T-cell (primary cell): Measurements from ENCODE around the gene PLXNA1. TPM values are rescaled to one million over a fixed set of nuclear protein-coding genes. Genes with fewer than 3 reads are reported as not detected.

Experiments used
- ATAC-seq, 4 experiments: fragments of 200-7000 bp in 3 of 4; fragments of 150-1000 bp in 1 of 4; cut with Tn5 transposase; replicated peaks in 1 of 4; 1 replicate in 3 of 4; 2 replicates in 1 of 4; pipeline ENCODE4 v1.10.0; 2021; ENCODE audit warnings: moderate library complexity in 3 of 4, mild to moderate bottlenecking in 2 of 4, moderate number of reproducible peaks in 1 of 4
- CTCF ChIA-PET, 2 donors: fragments of 300-600 bp; sonication (Branson Sonifier 250); formaldehyde crosslinking; loops; one replicate each; lab custom pipeline; 2022; ENCODE audit warnings: antibody characterized with exemption in 2 of 2; lab: Charles Lee
- POLR2A ChIA-PET, 2 donors: fragments of 300-600 bp; sonication (Branson Sonifier 250); formaldehyde crosslinking; loops; one replicate each; lab custom pipeline; 2022; ENCODE audit warnings: antibody characterized with exemption in 2 of 2; lab: Charles Lee
- DNase-seq, 35 experiments: peaks; one replicate each; pipeline versions ENCODE4 v3.0.0 to v3.0.0-alpha.2; 2013 to 2023
- H3K27ac ChIP-seq: one replicate; pipeline ENCODE4 v1.5.1; 2013; ENCODE audit warnings: low read length
- H3K27me3 ChIP-seq, 2 experiments: replicated peaks in 1 of 2; 1 replicate in 1 of 2; 2 replicates in 1 of 2; pipeline versions ENCODE4 v1.6.1 to v1.7.0; 2013; ENCODE audit warnings: low read length in 1 of 2, mixed read lengths in 1 of 2; ENCODE audit not compliant: control insufficient read depth in 2 of 2, insufficient read depth in 2 of 2; ENCODE audit errors: extremely low read depth in 1 of 2
- H3K36me3 ChIP-seq, 2 donors: 1 replicate in 1 of 2; 2 replicates in 1 of 2; pipeline versions ENCODE4 v1.6.1 to v1.7.0; 2013; ENCODE audit warnings: low read length in 1 of 2; ENCODE audit not compliant: control insufficient read depth in 2 of 2, insufficient read depth in 1 of 2; ENCODE audit errors: extremely low read depth in 1 of 2
- H3K4me1 ChIP-seq, 2 experiments: 1 replicate in 1 of 2; 2 replicates in 1 of 2; pipeline versions ENCODE4 v1.6.1 to v1.7.0; 2013; ENCODE audit warnings: low read length in 2 of 2, mixed read lengths in 1 of 2; ENCODE audit not compliant: insufficient read depth in 2 of 2, control insufficient read depth in 1 of 2; ENCODE audit errors: extremely low read depth in 1 of 2
- H3K4me3 ChIP-seq, 2 donors: 1 replicate in 1 of 2; 2 replicates in 1 of 2; pipeline versions ENCODE4 v1.5.1 to v1.7.0; 2013; ENCODE audit warnings: mild to moderate bottlenecking in 2 of 2, low read length in 1 of 2, moderate library complexity in 1 of 2; ENCODE audit not compliant: control insufficient read depth in 1 of 2; ENCODE audit errors: extremely low read depth in 1 of 2
- H3K9me3 ChIP-seq: 2 replicates; pipeline ENCODE4 v1.7.0; 2013
- H3K27ac Mint-ChIP-seq, 2 donors: one replicate each; pipeline ENCODE4 v1.8.0; 2020 to 2021; ENCODE audit warnings: mild to moderate bottlenecking in 2 of 2, mixed read lengths in 2 of 2
- H3K27me3 Mint-ChIP-seq, 2 donors: one replicate each; pipeline ENCODE4 v1.8.0; 2021 to 2022; ENCODE audit warnings: mixed read lengths in 2 of 2
- H3K36me3 Mint-ChIP-seq: one replicate; pipeline ENCODE4 v1.8.0; 2021; ENCODE audit warnings: mixed read lengths
- H3K4me1 Mint-ChIP-seq, 3 donors: one replicate each; pipeline ENCODE4 v1.8.0; 2020 to 2022; ENCODE audit warnings: mixed read lengths in 3 of 3, mild to moderate bottlenecking in 1 of 3
- H3K4me3 Mint-ChIP-seq, 3 donors: one replicate each; pipeline ENCODE4 v1.8.0; 2020 to 2022; ENCODE audit warnings: mild to moderate bottlenecking in 3 of 3, mixed read lengths in 3 of 3, moderate library complexity in 3 of 3
- H3K9me3 Mint-ChIP-seq, 3 donors: one replicate each; pipeline ENCODE4 v1.8.0; 2020 to 2022; ENCODE audit warnings: mixed read lengths in 3 of 3
- WGBS: methylation state at CpG from one replicate; pipeline ENCODE4 v1.1.5; 2013; ENCODE audit warnings: missing lambda C conversion rate; ENCODE audit not compliant: insufficient coverage; 5-methylcytosine and 5-hydroxymethylcytosine counted together
- total RNA-seq, 35 experiments: library from RNA in 6 of 35; stranded (reverse) in 6 of 35; fragments of 120-200 nt in 1 of 35; gene quantifications; one replicate each; pipeline versions ENCODE4 v1.2.1 to v1.2.4 and lab custom pipeline; 2013 to 2026

PLXNA1 gene
- total RNA-seq, 5 donors from 2014 or later (not counting 1 experiment from before 2014, with no cell fraction given), result 10.9 to 16.9 (median 16.0) TPM

DNA sequence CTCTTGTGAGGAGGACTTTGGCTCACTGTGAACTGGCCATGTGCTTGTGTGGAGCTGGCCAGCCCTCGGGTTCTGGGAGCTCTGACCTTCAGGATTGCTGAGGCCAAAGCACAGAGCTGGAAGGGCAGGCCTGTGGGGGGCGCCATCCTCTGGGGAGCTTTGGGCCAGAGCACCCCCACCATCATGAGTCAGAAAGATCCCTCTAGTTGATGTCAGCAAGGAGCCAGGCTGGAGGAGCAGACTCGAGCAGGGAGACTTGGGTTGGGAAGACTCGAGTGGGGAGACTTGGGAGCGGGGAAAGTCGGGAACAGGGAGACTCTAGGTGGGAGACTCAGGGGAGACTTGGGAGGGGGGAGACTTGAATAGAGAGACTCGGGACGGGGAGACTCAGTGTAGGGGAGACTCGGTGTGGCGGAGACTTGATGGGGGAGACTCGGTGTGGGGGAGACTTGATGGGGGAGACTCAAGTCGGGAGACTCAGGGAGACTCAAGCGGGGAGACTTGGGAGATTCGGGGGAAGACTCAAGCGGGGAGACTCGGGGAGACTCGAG, 37.7 kb upstream of the PLXNA1 start:
- 95% methylated on average over 16 of the region's 17 CpGs for WGBS
- H3K4me3 Mint-ChIP-seq, result no peak overlapping the region

DNA sequence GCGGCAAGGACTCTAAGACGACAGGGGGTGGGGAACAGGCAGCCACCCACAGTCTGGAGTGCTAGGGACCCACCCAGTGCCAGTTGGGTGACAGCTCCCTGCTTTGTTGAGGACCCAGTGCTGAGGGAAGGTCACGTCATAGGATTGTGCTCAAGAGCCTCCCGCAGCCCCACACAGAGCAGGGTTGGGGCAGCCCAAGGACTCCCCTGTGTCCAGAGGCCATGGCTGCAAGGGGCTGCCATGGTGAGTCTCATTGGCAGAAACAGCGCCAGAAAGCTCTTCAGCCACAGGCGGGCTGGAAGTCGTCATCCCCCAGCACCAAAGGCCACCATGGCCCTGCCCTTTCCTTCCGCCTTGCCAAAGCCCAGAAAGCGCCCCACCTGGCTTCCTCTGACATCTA, 37.0 kb upstream of the PLXNA1 start:
- peaks cover 3 to 11% (median 5%) of the 10 kb centered on the region in 3 donors for H3K4me1 Mint-ChIP-seq
- 84% methylated on average over 7 of the region's 9 CpGs for WGBS
- no peak for DNase-seq
- H3K27ac Mint-ChIP-seq, result no peak overlapping the region
- Histone ChIP-seq H3K27me3 (no peaks in the 10 kb centered on the region), H3K4me3 (no peak overlapping the region), H3K4me1 (no peaks in the 10 kb centered on the region), H3K36me3 (no peaks in the 10 kb centered on the region), H3K27ac (no peak overlapping the region), H3K9me3 (no peaks in the 10 kb centered on the region)
- CTCF ChIA-PET, result no interaction called here
- POLR2A ChIA-PET, result no interaction called here
- H3K36me3 Mint-ChIP-seq, result peaks cover 16% of the 10 kb centered on the region
- no peaks in the 10 kb centered on the region for H3K27me3 Mint-ChIP-seq
- no peaks in the 10 kb centered on the region for H3K9me3 Mint-ChIP-seq
- ATAC-seq, result no peak
- H3K4me3 Mint-ChIP-seq, result no peak overlapping the region

More for the DNA sequence above, 37.7 kb upstream of the PLXNA1 start:
- DNase-seq (no peak), ATAC-seq (no peak)
- H3K27me3 Mint-ChIP-seq, result no peaks in the 10 kb centered on the region
- H3K9me3 Mint-ChIP-seq, result no peaks in the 10 kb centered on the region
- H3K4me1 Mint-ChIP-seq, result peaks cover 3 to 11% (median 5%) of the 10 kb centered on the region in 3 donors
- no peak overlapping the region for H3K4me3 ChIP-seq
- no peaks in the 10 kb centered on the region for H3K36me3 ChIP-seq
- no peak overlapping the region for H3K27ac ChIP-seq
- ChIA-PET POLR2A (no interaction called here), CTCF (no interaction called here)
- no peaks in the 10 kb centered on the region for H3K9me3 ChIP-seq
- no peaks in the 10 kb centered on the region for H3K27me3 ChIP-seq
- no peaks in the 10 kb centered on the region for H3K4me1 ChIP-seq
- peaks cover 16% of the 10 kb centered on the region for H3K36me3 Mint-ChIP-seq
- H3K27ac Mint-ChIP-seq, result no peak overlapping the region

DNA sequence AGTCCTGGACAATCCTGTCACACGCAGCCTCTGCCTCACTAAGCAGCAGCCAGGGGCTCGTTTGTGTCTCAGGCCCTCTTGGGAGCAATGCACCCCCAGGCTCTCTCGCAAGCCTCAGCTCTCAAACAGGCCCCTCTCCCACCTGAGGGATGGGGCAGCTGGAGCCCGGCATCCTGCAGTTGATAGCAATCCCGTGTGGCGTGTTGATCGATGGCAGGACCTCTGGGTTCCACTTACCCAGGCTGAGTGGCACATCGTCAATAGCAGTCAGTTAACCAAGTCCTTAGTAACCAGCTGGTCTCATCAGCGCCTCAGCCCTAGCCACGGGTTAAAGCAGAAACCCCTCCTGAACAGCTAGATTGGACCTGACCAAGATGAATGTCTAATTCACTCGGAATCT, 36.5 kb upstream of the PLXNA1 start:
- no peaks in the 10 kb centered on the region for H3K27me3 Mint-ChIP-seq
- DNase-seq, result no peak
- Histone ChIP-seq H3K4me1 (no peaks in the 10 kb centered on the region), H3K4me3 (no peak overlapping the region), H3K27me3 (no peaks in the 10 kb centered on the region), H3K36me3 (no peaks in the 10 kb centered on the region), H3K9me3 (no peaks in the 10 kb centered on the region), H3K27ac (no peak overlapping the region)
- ATAC-seq, result no peak
- H3K27ac Mint-ChIP-seq, result no peak overlapping the region
- H3K4me1 Mint-ChIP-seq, result peaks cover 3 to 11% (median 5%) of the 10 kb centered on the region in 3 donors
- 88% methylated on average over 9 of the region's 11 CpGs for WGBS
- ChIA-PET CTCF (no interaction called here), POLR2A (no interaction called here)
- H3K9me3 Mint-ChIP-seq, result no peaks in the 10 kb centered on the region
- no peak overlapping the region for H3K4me3 Mint-ChIP-seq
- peaks cover 16% of the 10 kb centered on the region for H3K36me3 Mint-ChIP-seq

DNA sequence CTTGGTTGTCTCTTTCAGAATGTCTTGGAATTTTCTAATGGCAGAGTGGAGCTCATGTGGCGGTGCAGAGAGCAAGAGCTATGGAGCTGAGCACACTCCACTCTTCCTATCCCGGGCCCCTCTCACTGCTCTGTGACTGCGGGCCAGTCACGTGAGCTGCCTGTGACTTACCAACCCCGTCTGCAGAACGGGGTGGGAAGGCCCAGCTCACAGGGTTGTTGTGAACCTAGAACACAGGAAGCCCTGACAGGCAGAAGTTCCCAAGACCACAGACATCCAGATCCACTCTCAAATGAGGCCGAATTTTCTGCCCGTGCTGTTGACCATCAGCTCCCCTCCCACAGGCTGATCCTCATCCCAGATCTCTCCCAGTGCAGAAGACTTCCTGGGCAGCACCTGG, 35.5 kb upstream of the PLXNA1 start:
- H3K27ac ChIP-seq, result no peak overlapping the region
- no peak overlapping the region for H3K4me3 Mint-ChIP-seq
- peaks cover 3 to 11% (median 5%) of the 10 kb centered on the region in 3 donors for H3K4me1 Mint-ChIP-seq
- no peaks in the 10 kb centered on the region for H3K9me3 ChIP-seq
- no peaks in the 10 kb centered on the region for H3K27me3 Mint-ChIP-seq
- H3K4me3 ChIP-seq, result no peak overlapping the region
- CTCF ChIA-PET, result no interaction called here
- POLR2A ChIA-PET, result no interaction called here
- H3K36me3 ChIP-seq, result no peaks in the 10 kb centered on the region
- no peaks in the 10 kb centered on the region for H3K27me3 ChIP-seq
- H3K9me3 Mint-ChIP-seq, result no peaks in the 10 kb centered on the region
- peak overlapping the region in 1 of 2 donors; percentile 30 for H3K27ac Mint-ChIP-seq
- H3K36me3 Mint-ChIP-seq, result peaks cover 16% of the 10 kb centered on the region
- ATAC-seq, result peak in 1 of 4 experiments; percentile 26
- WGBS, result 47% methylated on average over 8 of the region's 8 CpGs
- no peak for DNase-seq
- no peaks in the 10 kb centered on the region for H3K4me1 ChIP-seq

GRCh38 chr3:126948980-126949535, 33.9 kb upstream of the PLXNA1 start:
- peaks cover 3 to 11% (median 5%) of the 10 kb centered on the region in 3 donors for H3K4me1 Mint-ChIP-seq
- no peak for ATAC-seq
- H3K4me3 ChIP-seq, result no peak overlapping the region
- no peaks in the 10 kb centered on the region for H3K36me3 ChIP-seq
- no peak overlapping the region for H3K4me3 Mint-ChIP-seq
- DNase-seq, result no peak
- peaks cover 15% of the 10 kb centered on the region for H3K36me3 Mint-ChIP-seq
- no peaks in the 10 kb centered on the region for H3K4me1 ChIP-seq
- no peak overlapping the region for H3K27ac Mint-ChIP-seq
- no peaks in the 10 kb centered on the region for H3K9me3 ChIP-seq
- POLR2A ChIA-PET, result no interaction called here
- H3K9me3 Mint-ChIP-seq, result no peaks in the 10 kb centered on the region
- CTCF ChIA-PET, result no interaction called here
- no peaks in the 10 kb centered on the region for H3K27me3 ChIP-seq
- WGBS, result 95% methylated on average over 14 of the region's 14 CpGs
- H3K27me3 Mint-ChIP-seq, result no peaks in the 10 kb centered on the region
- no peak overlapping the region for H3K27ac ChIP-seq

DNA sequence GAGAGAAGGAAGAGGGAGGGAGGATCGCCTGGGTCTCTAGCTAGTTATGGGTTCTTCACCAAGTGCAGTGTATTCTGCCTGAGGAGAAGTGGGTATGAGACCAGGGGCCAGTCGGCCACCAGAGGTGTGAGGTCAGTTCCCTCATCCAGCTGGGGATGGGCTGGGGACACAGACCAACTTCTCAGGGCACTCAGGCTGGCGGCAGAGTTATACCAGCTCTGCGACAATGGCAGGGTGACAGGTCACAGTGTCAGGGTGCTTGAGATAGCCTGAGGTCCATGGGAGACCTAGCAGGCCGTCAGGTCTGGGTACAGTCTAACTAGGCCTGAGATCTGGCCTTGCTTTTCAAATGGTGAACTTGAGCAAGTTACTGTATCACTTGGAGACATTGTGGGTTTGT, 31.4 kb upstream of the PLXNA1 start:
- Mint-ChIP-seq H3K9me3 (no peaks in the 10 kb centered on the region), H3K4me3 (no peak overlapping the region), H3K36me3 (peaks cover 15% of the 10 kb centered on the region), H3K27ac (no peak overlapping the region), H3K4me1 (peaks cover 3 to 6% (median 5%) of the 10 kb centered on the region in 3 donors), H3K27me3 (no peaks in the 10 kb centered on the region)
- 90% methylated on average over 5 of the region's 5 CpGs for WGBS
- Histone ChIP-seq H3K27me3 (no peaks in the 10 kb centered on the region), H3K27ac (no peak overlapping the region), H3K4me3 (no peak overlapping the region), H3K9me3 (no peaks in the 10 kb centered on the region), H3K4me1 (no peaks in the 10 kb centered on the region), H3K36me3 (no peaks in the 10 kb centered on the region)
- no peak for ATAC-seq
- ChIA-PET CTCF (no interaction called here), POLR2A (no interaction called here)
- DNase-seq, result no peak
